Measurements from ENCODE around the gene PAAF1. TPM values are rescaled to one million over a fixed set of nuclear protein-coding genes. Genes with fewer than 3 reads are reported as not detected.

PAAF1 gene
- total and polyA plus RNA-seq, 10 of the 15 experiments (the other 5 are each of a cell fraction or from before 2014, with no cell fraction given) = 13.7 to 70.6 (median 29.1) TPM

DNA sequence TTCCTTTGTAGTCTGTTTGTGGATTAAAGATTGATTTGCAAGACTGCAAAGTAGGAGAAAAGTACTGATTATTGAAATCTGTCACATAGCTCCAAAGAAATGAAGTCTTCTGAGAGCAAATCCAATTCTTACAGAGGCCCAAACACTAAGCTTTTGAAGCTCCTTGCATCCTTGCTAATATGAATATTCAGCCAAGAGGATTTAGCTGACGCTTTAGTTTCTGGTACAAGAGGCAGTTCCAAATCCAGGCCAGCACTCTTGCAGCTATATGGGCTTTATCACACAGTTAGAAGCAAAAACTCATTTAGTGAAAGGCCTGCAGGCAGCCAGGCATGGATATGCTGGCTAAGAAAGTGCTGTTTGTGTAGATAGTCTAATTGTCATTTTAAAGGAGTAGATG lies 12.7 kb downstream of the PAAF1 start:
- ATAC-seq (no peak), FAIRE-seq (no peak), DNase-seq (ENCODE audit: low read depth, low spot score) (no peak)
- Histone ChIP-seq H3K4me1 (ENCODE audit: control insufficient read depth, insufficient read depth, low read length) (no peaks in the 10 kb centered on the region), H2AFZ (ENCODE audit: control insufficient read depth, low read depth, low read length) (no peak overlapping the region), H3K4me2 (ENCODE audit: control insufficient read depth, insufficient read depth) (no peak overlapping the region), H3K4me3 (no peak overlapping the region), H3K36me3 (ENCODE audit: control insufficient read depth in 2 of 2, insufficient read depth in 2 of 2, low read length in 1 of 2) (no peaks in the 10 kb centered on the region; a peak in 2 of 4 replicates), H3K9me3 (replicated peaks; ENCODE audit: control insufficient read depth, insufficient read depth, low read length) (no peaks in the 10 kb centered on the region), H3K9ac (ENCODE audit: control insufficient read depth, insufficient read depth, low read length) (no peak overlapping the region), H3K79me2 (ENCODE audit: control insufficient read depth, insufficient read depth, low read length) (no peaks in the 10 kb centered on the region), H3K27me3 (replicated peaks in 1 of 2; ENCODE audit: control insufficient read depth in 2 of 2, insufficient read depth in 2 of 2, low read length in 1 of 2) (no peaks in the 10 kb centered on the region), H3K27ac (ENCODE audit: control insufficient read depth, insufficient read depth) (no peak overlapping the region), H4K20me1 (ENCODE audit: control insufficient read depth, insufficient read depth) (no peaks in the 10 kb centered on the region)
- in situ Hi-C loops (cut with MboI) (no loop called here), intact Hi-C loops (cut with micrococcal nuclease; ENCODE audit: unreplicated experiment) (no loop called here)
- no TSS peak for BruUV-seq (replicated peaks)
- POLR2A ChIA-PET = interaction anchor here (0.5 kb wide), 1 partner anchor 10 kb away, joined by 3 read pairs; no protein-coding TSS in a partner anchor
- RAD21 ChIA-PET (ENCODE audit: unreplicated experiment) = no interaction called here
- CTCF ChIA-PET = no interaction called here
- SMC1A ChIA-PET (ENCODE audit: uncharacterized antibody, unreplicated experiment) = interaction anchor here (0.5 to 0.6 kb wide), 2 partner anchors 16 to 305 kb away, joined by 3 read pairs; no protein-coding TSS in a partner anchor
- TF ChIP-seq YBX1 (IDR thresholded peaks at IDR 0.05) = no peak
- TF ChIP-seq FOXM1 (IDR thresholded peaks at IDR 0.05; ENCODE audit: low read depth, low read length) = no peak
- no peak for TF ChIP-seq SMAD5 (IDR thresholded peaks at IDR 0.05; ENCODE audit: low read depth)
- TF ChIP-seq ZNF384 (IDR thresholded peaks at IDR 0.05; ENCODE audit: borderline replicate concordance, low read depth, low read length) = no peak
- no peak for TF ChIP-seq SIX5 (IDR thresholded peaks at IDR 0.05; ENCODE audit: low read depth, low read length, severe bottlenecking)
- no peak for TF ChIP-seq NFYB (IDR thresholded peaks at IDR 0.05; ENCODE audit: insufficient read depth, low read depth, low read length)
- TF ChIP-seq, protein P1, sequence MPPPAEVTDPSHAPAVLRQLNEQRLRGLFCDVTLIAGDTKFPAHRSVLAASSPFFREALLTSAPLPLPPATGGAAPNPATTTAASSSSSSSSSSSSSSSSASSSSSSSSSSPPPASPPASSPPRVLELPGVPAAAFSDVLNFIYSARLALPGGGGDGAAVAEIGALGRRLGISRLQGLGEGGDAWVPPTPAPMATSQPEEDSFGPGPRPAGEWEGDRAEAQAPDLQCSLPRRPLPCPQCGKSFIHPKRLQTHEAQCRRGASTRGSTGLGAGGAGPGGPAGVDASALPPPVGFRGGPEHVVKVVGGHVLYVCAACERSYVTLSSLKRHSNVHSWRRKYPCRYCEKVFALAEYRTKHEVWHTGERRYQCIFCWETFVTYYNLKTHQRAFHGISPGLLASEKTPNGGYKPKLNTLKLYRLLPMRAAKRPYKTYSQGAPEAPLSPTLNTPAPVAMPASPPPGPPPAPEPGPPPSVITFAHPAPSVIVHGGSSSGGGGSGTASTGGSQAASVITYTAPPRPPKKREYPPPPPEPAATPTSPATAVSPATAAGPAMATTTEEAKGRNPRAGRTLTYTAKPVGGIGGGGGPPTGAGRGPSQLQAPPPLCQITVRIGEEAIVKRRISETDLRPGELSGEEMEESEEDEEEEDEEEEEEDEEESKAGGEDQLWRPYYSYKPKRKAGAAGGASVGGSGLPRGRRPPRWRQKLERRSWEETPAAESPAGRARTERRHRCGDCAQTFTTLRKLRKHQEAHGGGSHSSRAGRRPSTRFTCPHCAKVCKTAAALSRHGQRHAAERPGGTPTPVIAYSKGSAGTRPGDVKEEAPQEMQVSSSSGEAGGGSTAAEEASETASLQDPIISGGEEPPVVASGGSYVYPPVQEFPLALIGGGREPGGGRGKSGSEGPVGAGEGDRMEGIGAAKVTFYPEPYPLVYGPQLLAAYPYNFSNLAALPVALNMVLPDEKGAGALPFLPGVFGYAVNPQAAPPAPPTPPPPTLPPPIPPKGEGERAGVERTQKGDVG (CRISPR knock-in tag; IDR thresholded peaks at IDR 0.05) = no peak
- no peak for TF ChIP-seq PML (IDR thresholded peaks at IDR 0.05; ENCODE audit: low read length)
- TF ChIP-seq, protein P2, sequence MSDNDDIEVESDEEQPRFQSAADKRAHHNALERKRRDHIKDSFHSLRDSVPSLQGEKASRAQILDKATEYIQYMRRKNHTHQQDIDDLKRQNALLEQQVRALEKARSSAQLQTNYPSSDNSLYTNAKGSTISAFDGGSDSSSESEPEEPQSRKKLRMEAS (IDR thresholded peaks at IDR 0.05; ENCODE audit: low read depth, low read length) = no peak
- TF ChIP-seq, protein P3, sequence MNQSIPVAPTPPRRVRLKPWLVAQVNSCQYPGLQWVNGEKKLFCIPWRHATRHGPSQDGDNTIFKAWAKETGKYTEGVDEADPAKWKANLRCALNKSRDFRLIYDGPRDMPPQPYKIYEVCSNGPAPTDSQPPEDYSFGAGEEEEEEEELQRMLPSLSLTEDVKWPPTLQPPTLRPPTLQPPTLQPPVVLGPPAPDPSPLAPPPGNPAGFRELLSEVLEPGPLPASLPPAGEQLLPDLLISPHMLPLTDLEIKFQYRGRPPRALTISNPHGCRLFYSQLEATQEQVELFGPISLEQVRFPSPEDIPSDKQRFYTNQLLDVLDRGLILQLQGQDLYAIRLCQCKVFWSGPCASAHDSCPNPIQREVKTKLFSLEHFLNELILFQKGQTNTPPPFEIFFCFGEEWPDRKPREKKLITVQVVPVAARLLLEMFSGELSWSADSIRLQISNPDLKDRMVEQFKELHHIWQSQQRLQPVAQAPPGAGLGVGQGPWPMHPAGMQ (IDR thresholded peaks at IDR 0.05; ENCODE audit: borderline replicate concordance) = no peak
- TF ChIP-seq CEBPB (IDR thresholded peaks at IDR 0.05; ENCODE audit: borderline replicate concordance in 1 of 2, low read depth in 2 of 2, low read length in 2 of 2) = no peak
- TF ChIP-seq, protein P4, sequence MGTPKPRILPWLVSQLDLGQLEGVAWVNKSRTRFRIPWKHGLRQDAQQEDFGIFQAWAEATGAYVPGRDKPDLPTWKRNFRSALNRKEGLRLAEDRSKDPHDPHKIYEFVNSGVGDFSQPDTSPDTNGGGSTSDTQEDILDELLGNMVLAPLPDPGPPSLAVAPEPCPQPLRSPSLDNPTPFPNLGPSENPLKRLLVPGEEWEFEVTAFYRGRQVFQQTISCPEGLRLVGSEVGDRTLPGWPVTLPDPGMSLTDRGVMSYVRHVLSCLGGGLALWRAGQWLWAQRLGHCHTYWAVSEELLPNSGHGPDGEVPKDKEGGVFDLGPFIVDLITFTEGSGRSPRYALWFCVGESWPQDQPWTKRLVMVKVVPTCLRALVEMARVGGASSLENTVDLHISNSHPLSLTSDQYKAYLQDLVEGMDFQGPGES (IDR thresholded peaks at IDR 0.05) = no peak
- TF ChIP-seq RAD21 (IDR thresholded peaks at IDR 0.05; ENCODE audit: insufficient read depth, low read depth, low read length) = no peak
- TF ChIP-seq ATF7 (IDR thresholded peaks at IDR 0.05; ENCODE audit: low read depth) = no peak
- no peak for TF ChIP-seq BCL11A (IDR thresholded peaks at IDR 0.05; ENCODE audit: low read depth, low read length)
- no peak for TF ChIP-seq SREBF1 (IDR thresholded peaks at IDR 0.05; ENCODE audit: low read length)
- TF ChIP-seq, protein P5, sequence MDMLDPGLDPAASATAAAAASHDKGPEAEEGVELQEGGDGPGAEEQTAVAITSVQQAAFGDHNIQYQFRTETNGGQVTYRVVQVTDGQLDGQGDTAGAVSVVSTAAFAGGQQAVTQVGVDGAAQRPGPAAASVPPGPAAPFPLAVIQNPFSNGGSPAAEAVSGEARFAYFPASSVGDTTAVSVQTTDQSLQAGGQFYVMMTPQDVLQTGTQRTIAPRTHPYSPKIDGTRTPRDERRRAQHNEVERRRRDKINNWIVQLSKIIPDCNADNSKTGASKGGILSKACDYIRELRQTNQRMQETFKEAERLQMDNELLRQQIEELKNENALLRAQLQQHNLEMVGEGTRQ (IDR thresholded peaks at IDR 0.05; ENCODE audit: borderline replicate concordance, low read depth, low read length) = no peak
- 54% methylated on average over 1 of the region's 1 CpG for WGBS (ENCODE audit: insufficient coverage, insufficient replicate concordance, low lambda C conversion rate, missing lambda C conversion rate)
